ENCODE data around the gene CHMP2A. TPM values are rescaled to one million over a fixed set of nuclear protein-coding genes. Genes with fewer than 3 reads are reported as not detected.

The CHMP2A gene
- total and polyA plus RNA-seq, 2 of the 13 experiments (the other 11 are each of a cell fraction or from before 2014, with no cell fraction given), result 49.7 to 55.0 TPM

DNA sequence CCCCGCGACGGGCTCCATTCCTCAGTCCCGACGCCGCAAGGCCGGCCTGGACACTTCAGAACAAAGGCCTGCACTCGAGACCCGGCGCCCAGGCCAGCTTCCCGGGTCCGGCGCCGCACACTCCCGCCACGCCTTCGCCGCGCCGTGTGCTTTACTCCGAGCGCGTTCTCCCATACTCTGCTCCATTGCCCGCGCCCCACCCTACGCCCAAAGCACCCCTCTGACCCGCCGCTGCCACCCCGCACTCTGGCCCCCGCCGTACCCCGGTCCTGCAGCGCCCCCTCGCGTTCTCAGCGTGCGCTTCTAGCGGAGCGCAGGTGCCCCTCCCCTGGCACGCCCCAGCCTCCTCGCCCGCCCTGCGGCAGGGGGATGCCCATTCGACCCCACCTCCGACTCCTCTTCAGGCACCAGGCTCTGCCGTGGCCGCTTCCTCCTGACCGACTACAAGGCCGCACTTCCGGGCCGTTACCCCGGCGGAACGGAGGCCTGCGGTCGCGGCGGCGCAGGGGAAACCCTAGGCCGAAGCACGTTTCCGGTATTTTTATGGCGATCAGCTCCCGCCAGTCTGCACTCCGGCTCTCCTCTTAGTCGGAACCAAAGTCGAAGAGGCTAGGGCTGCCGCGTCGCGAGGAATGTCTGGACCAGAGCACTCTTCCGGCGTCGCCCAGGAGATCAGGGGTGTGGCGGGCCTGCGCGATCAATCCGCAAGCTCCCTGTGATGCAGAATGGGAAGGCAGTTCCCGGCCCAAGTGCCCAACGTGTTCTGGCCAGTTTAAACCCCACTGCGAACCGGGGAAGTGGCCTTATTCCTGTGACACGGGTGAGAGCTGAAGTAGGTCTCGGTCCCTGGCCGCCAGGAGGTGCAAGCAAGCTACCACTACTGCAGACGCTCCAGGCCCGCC is 35.3 kb downstream of the CHMP2A start, which contains the start of gene ZBTB45 (continued):
- TF ChIP-seq, protein P1, sequence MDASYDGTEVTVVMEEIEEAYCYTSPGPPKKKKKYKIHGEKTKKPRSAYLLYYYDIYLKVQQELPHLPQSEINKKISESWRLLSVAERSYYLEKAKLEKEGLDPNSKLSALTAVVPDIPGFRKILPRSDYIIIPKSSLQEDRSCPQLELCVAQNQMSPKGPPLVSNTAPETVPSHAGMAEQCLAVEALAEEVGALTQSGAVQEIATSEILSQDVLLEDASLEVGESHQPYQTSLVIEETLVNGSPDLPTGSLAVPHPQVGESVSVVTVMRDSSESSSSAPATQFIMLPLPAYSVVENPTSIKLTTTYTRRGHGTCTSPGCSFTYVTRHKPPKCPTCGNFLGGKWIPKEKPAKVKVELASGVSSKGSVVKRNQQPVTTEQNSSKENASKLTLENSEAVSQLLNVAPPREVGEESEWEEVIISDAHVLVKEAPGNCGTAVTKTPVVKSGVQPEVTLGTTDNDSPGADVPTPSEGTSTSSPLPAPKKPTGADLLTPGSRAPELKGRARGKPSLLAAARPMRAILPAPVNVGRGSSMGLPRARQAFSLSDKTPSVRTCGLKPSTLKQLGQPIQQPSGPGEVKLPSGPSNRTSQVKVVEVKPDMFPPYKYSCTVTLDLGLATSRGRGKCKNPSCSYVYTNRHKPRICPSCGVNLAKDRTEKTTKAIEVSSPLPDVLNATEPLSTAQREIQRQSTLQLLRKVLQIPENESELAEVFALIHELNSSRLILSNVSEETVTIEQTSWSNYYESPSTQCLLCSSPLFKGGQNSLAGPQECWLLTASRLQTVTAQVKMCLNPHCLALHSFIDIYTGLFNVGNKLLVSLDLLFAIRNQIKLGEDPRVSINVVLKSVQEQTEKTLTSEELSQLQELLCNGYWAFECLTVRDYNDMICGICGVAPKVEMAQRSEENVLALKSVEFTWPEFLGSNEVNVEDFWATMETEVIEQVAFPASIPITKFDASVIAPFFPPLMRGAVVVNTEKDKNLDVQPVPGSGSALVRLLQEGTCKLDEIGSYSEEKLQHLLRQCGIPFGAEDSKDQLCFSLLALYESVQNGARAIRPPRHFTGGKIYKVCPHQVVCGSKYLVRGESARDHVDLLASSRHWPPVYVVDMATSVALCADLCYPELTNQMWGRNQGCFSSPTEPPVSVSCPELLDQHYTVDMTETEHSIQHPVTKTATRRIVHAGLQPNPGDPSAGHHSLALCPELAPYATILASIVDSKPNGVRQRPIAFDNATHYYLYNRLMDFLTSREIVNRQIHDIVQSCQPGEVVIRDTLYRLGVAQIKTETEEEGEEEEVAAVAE (CRISPR knock-in tag; IDR thresholded peaks at IDR 0.05; ENCODE audit: borderline replicate concordance), result peak; percentile 94
- TF ChIP-seq MEIS1 (CRISPR knock-in tag; IDR thresholded peaks at IDR 0.05; ENCODE audit: borderline replicate concordance) (no peak), ZFYVE20 (CRISPR knock-in tag; IDR thresholded peaks at IDR 0.05; ENCODE audit: borderline replicate concordance, low read depth) (no peak; the same call in 1 of the 2 replicates), ZFP62 (CRISPR knock-in tag; IDR thresholded peaks at IDR 0.05) (no peak), ZNF646 (CRISPR knock-in tag; IDR thresholded peaks at IDR 0.05) (0 out of 2 replicates have a peak, but pooled peaks have one; percentile 11), ZNF256 (CRISPR knock-in tag; conservative IDR thresholded peaks at IDR 0.05) (peak; percentile 89; the same call in 1 of the 2 replicates), MTF1 (CRISPR knock-in tag; IDR thresholded peaks at IDR 0.05) (peak; percentile 77; the same call in 1 of the 2 replicates), PAX8 (CRISPR knock-in tag; IDR thresholded peaks at IDR 0.05; ENCODE audit: borderline replicate concordance) (0 out of 2 replicates have a peak, but pooled peaks have one; percentile 31), HMG20B (CRISPR knock-in tag; conservative IDR thresholded peaks at IDR 0.05) (peak; percentile 62; the same call in 1 of the 2 replicates), ATF7 (IDR thresholded peaks at IDR 0.05) (no peak), ATF7 (CRISPR knock-in tag; IDR thresholded peaks at IDR 0.05) (peak; percentile 80)
- TF ChIP-seq, protein P2, sequence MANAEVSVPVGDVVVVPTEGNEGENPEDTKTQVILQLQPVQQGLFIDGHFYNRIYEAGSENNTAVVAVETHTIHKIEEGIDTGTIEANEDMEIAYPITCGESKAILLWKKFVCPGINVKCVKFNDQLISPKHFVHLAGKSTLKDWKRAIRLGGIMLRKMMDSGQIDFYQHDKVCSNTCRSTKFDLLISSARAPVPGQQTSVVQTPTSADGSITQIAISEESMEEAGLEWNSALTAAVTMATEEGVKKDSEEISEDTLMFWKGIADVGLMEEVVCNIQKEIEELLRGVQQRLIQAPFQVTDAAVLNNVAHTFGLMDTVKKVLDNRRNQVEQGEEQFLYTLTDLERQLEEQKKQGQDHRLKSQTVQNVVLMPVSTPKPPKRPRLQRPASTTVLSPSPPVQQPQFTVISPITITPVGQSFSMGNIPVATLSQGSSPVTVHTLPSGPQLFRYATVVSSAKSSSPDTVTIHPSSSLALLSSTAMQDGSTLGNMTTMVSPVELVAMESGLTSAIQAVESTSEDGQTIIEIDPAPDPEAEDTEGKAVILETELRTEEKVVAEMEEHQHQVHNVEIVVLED (CRISPR knock-in tag; IDR thresholded peaks at IDR 0.05; ENCODE audit: borderline replicate concordance), result peak; percentile 97
- TF ChIP-seq, protein P3, sequence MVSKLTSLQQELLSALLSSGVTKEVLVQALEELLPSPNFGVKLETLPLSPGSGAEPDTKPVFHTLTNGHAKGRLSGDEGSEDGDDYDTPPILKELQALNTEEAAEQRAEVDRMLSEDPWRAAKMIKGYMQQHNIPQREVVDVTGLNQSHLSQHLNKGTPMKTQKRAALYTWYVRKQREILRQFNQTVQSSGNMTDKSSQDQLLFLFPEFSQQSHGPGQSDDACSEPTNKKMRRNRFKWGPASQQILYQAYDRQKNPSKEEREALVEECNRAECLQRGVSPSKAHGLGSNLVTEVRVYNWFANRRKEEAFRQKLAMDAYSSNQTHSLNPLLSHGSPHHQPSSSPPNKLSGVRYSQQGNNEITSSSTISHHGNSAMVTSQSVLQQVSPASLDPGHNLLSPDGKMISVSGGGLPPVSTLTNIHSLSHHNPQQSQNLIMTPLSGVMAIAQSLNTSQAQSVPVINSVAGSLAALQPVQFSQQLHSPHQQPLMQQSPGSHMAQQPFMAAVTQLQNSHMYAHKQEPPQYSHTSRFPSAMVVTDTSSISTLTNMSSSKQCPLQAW (CRISPR knock-in tag; IDR thresholded peaks at IDR 0.05), result peak; percentile 98
